ENCODE results near the gene FARS2.

DNA sequence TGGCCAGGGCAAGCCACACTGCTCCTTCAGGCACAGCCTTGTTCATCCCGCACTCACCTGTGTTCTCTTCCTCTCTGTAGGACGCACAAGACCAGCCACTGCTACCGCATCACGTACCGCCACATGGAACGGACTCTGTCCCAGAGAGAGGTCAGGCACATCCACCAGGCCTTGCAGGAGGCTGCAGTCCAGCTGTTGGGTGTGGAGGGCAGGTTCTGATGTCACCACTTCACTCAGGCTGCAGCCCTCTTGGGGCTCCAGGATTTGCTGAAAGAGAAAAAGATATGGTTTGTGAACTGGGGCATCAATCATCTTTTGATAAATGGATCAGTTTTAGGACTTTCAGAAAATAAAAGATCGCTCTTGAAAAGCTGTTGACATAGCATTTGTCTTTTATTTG, 509.9 kb downstream of the FARS2 start:
- TF ChIP-seq SP1 (IDR thresholded peaks at IDR 0.05), result no peak
- no peak for TF ChIP-seq NFRKB (IDR thresholded peaks at IDR 0.05)
- TF ChIP-seq BHLHE40 (IDR thresholded peaks at IDR 0.05; ENCODE audit: borderline replicate concordance), result no peak
- TF ChIP-seq FOXM1 (IDR thresholded peaks at IDR 0.05; ENCODE audit: borderline replicate concordance), result no peak
- TF ChIP-seq FOXK2 (IDR thresholded peaks at IDR 0.05), result no peak
- no peak for TF ChIP-seq FOXA1 (IDR thresholded peaks at IDR 0.05)
